ENCODE data around the gene HPSE2.

The HPSE2 gene

GRCh38 chr10:98628206-98628605, 607.4 kb downstream of the HPSE2 start:
- H3K36me3 ChIP-seq (ENCODE audit: insufficient read depth, low read length) = no peaks in the 10 kb centered on the region
- TF ChIP-seq EZH2 (IDR thresholded peaks at IDR 0.05) (no peak), POLR2AphosphoS5 (IDR thresholded peaks at IDR 0.05; ENCODE audit: borderline replicate concordance, low read depth, low read length) (no peak), FOXP2 (optimal IDR thresholded peaks at IDR 0.05; ENCODE audit: control extremely low read depth, extremely low read length, insufficient read depth) (no peak)
- DNase-seq (ENCODE audit: low read depth, low spot score) = no peak

GRCh38 chr10:98627711-98628110, 607.9 kb downstream of the HPSE2 start:
- H3K9ac ChIP-seq (ENCODE audit: insufficient read length) = no peak overlapping the region
- TF ChIP-seq EZH2 (IDR thresholded peaks at IDR 0.05) (no peak), FOXP2 (optimal IDR thresholded peaks at IDR 0.05; ENCODE audit: control extremely low read depth, extremely low read length, insufficient read depth) (no peak), POLR2AphosphoS5 (IDR thresholded peaks at IDR 0.05; ENCODE audit: borderline replicate concordance, low read depth, low read length) (no peak)
- no peak overlapping the region for H3K4me3 ChIP-seq
- no peak for DNase-seq (ENCODE audit: low read depth, low spot score)
- no peaks in the 10 kb centered on the region for H3K9me3 ChIP-seq (ENCODE audit: low read depth, low read length)
- H3K27ac ChIP-seq = no peak overlapping the region
- no peaks in the 10 kb centered on the region for H3K36me3 ChIP-seq (ENCODE audit: insufficient read depth, low read length)

More at GRCh38 chr10:98628206-98628605, 607.4 kb downstream of the HPSE2 start:
- no peak overlapping the region for H3K4me3 ChIP-seq
- no peaks in the 10 kb centered on the region for H3K9me3 ChIP-seq (ENCODE audit: low read depth, low read length)
- no peak overlapping the region for H3K27ac ChIP-seq
- H3K9ac ChIP-seq (ENCODE audit: insufficient read length) = no peak overlapping the region

- Histone ChIP-seq H3K36me3 (ENCODE audit: insufficient read depth, low read length) (no peaks in the 10 kb centered on the region), H3K27ac (no peak overlapping the region), H3K9me3 (ENCODE audit: low read depth, low read length) (no peaks in the 10 kb centered on the region), H3K9ac (ENCODE audit: insufficient read length) (no peak overlapping the region), H3K4me3 (no peak overlapping the region)
- no peak for DNase-seq (ENCODE audit: low read depth, low spot score)
- TF ChIP-seq FOXP2 (optimal IDR thresholded peaks at IDR 0.05; ENCODE audit: control extremely low read depth, extremely low read length, insufficient read depth) (no peak), EZH2 (IDR thresholded peaks at IDR 0.05) (no peak), POLR2AphosphoS5 (IDR thresholded peaks at IDR 0.05; ENCODE audit: borderline replicate concordance, low read depth, low read length) (no peak)
Observed at GRCh38 chr10:98624963-98625362, 610.7 kb downstream of the HPSE2 start.

DNA sequence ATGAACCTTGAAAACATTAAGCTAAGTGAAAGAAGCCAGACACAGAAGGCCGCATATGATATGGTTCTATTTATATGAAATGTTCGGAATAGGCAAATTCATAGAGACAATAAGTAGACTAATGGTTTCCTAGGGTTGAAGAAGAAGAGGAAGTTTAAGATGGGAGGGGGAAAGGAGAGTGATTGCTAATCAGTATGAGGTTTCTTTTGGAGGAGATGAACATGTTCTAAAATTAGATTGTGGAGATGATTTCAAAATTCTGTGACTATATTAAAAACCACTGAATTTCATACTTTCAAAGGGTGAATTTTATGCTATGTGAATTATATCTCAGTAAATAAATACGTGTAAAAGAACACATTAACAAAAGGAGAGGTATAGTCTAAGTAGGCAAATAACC, 612.5 kb downstream of the HPSE2 start:
- H3K27ac ChIP-seq = no peak overlapping the region
- H3K9me3 ChIP-seq (ENCODE audit: low read depth, low read length) = no peaks in the 10 kb centered on the region
- no peak overlapping the region for H3K4me3 ChIP-seq
- no peak for DNase-seq (ENCODE audit: low read depth, low spot score)
- no peaks in the 10 kb centered on the region for H3K36me3 ChIP-seq (ENCODE audit: insufficient read depth, low read length)
- TF ChIP-seq POLR2AphosphoS5 (IDR thresholded peaks at IDR 0.05; ENCODE audit: borderline replicate concordance, low read depth, low read length) (no peak), EZH2 (IDR thresholded peaks at IDR 0.05) (no peak), FOXP2 (optimal IDR thresholded peaks at IDR 0.05; ENCODE audit: control extremely low read depth, extremely low read length, insufficient read depth) (no peak)
- no peak overlapping the region for H3K9ac ChIP-seq (ENCODE audit: insufficient read length)

GRCh38 chr10:98621630-98622029, 614.0 kb downstream of the HPSE2 start:
- Histone ChIP-seq H3K9me3 (ENCODE audit: low read depth, low read length) (no peaks in the 10 kb centered on the region), H3K4me3 (no peak overlapping the region), H3K9ac (ENCODE audit: insufficient read length) (no peak overlapping the region), H3K27ac (no peak overlapping the region), H3K36me3 (ENCODE audit: insufficient read depth, low read length) (no peaks in the 10 kb centered on the region)
- TF ChIP-seq FOXP2 (optimal IDR thresholded peaks at IDR 0.05; ENCODE audit: control extremely low read depth, extremely low read length, insufficient read depth) (no peak), EZH2 (IDR thresholded peaks at IDR 0.05) (no peak), POLR2AphosphoS5 (IDR thresholded peaks at IDR 0.05; ENCODE audit: borderline replicate concordance, low read depth, low read length) (no peak)
- no peak for DNase-seq (ENCODE audit: low read depth, low spot score)

DNA sequence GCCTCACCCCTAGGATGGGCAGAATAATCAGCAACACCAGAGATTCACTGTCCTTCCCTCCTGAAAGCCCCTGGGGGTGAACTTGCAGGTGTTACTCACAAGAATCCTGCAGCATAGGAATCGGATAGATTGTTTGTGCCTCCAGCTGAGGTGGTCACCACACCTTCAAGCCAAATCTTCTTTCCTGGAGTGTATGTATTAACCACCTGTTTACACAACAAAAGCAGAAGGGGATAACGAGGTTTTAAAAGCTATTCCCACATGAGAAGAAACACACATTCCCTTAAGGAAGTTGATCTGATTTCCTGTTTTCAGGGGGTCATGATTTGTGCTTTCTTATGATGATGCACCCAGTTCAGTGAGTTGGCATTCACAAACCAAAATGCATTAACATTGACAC, 615.1 kb downstream of the HPSE2 start:
- Histone ChIP-seq H3K4me3 (no peak overlapping the region), H3K27ac (no peak overlapping the region), H3K9ac (ENCODE audit: insufficient read length) (no peak overlapping the region), H3K9me3 (ENCODE audit: low read depth, low read length) (no peaks in the 10 kb centered on the region), H3K36me3 (ENCODE audit: insufficient read depth, low read length) (no peaks in the 10 kb centered on the region)
- TF ChIP-seq EZH2 (IDR thresholded peaks at IDR 0.05) (no peak), FOXP2 (optimal IDR thresholded peaks at IDR 0.05; ENCODE audit: control extremely low read depth, extremely low read length, insufficient read depth) (no peak)
- DNase-seq (ENCODE audit: low read depth, low spot score) = no peak

DNA sequence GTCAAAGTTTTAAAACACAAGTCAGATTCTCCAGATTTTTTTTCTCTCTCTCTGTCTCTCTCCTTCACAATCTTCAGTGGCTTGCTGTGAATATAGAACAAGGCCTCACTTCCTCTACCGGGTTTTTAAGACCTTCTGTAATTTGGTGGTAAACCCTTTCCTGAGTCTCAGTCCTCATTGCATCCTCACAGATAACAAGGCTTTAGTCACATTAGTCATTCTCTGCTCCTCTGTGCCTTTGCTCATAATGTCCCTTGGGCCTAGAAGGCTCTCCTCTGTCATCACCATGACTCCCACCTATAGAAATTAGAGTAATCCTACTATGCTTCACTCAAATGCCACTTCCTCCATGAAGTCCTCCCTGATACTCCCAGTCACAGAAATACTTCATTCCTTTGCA, 616.2 kb downstream of the HPSE2 start:
- no peak for DNase-seq (ENCODE audit: low read depth, low spot score)
- TF ChIP-seq EZH2 (IDR thresholded peaks at IDR 0.05) = no peak
- TF ChIP-seq FOXP2 (optimal IDR thresholded peaks at IDR 0.05; ENCODE audit: control extremely low read depth, extremely low read length, insufficient read depth) = no peak
- no peak for TF ChIP-seq POLR2AphosphoS5 (IDR thresholded peaks at IDR 0.05; ENCODE audit: borderline replicate concordance, low read depth, low read length)
- H3K9ac ChIP-seq (ENCODE audit: insufficient read length) = no peak overlapping the region
- H3K36me3 ChIP-seq (ENCODE audit: insufficient read depth, low read length) = no peaks in the 10 kb centered on the region
- H3K27ac ChIP-seq = no peak overlapping the region
- H3K4me3 ChIP-seq = no peak overlapping the region
- no peaks in the 10 kb centered on the region for H3K9me3 ChIP-seq (ENCODE audit: low read depth, low read length)

GRCh38 chr10:98617906-98618520, 617.6 kb downstream of the HPSE2 start:
- no peak overlapping the region for H3K9ac ChIP-seq (ENCODE audit: insufficient read length)
- no peaks in the 10 kb centered on the region for H3K36me3 ChIP-seq (ENCODE audit: insufficient read depth, low read length)
- TF ChIP-seq POLR2AphosphoS5 (IDR thresholded peaks at IDR 0.05; ENCODE audit: borderline replicate concordance, low read depth, low read length) = no peak
- TF ChIP-seq FOXP2 (optimal IDR thresholded peaks at IDR 0.05; ENCODE audit: control extremely low read depth, extremely low read length, insufficient read depth) = no peak
- TF ChIP-seq EZH2 (IDR thresholded peaks at IDR 0.05) = no peak
- no peaks in the 10 kb centered on the region for H3K9me3 ChIP-seq (ENCODE audit: low read depth, low read length)
- H3K27ac ChIP-seq = no peak overlapping the region
- H3K4me3 ChIP-seq = no peak overlapping the region
- no peak for DNase-seq (ENCODE audit: low read depth, low spot score)

DNA sequence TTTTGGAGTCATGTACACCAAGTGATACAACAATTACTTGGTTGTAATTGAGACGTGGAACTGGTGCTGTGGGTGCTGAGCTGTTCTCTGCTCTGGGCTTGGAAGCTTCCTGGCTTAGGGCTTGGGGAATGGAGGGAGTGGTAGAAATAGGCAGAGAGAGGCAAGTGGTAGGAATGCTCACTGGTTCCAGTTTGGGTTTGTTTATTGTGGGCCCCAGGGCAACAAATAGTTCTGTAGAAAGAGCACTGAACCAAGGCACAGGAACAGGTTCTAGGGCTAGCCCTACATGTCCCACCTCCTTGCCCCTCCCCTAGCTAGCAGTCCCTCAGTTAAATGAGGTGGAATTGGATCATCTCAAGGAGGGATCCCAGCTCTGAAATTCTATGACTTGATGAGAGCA, 622.2 kb downstream of the HPSE2 start:
- H3K9ac ChIP-seq (ENCODE audit: insufficient read length) = no peak overlapping the region
- no peak overlapping the region for H3K4me3 ChIP-seq
- H3K27ac ChIP-seq = no peak overlapping the region
- H3K36me3 ChIP-seq (ENCODE audit: insufficient read depth, low read length) = no peaks in the 10 kb centered on the region
- TF ChIP-seq EZH2 (IDR thresholded peaks at IDR 0.05) (no peak), FOXP2 (optimal IDR thresholded peaks at IDR 0.05; ENCODE audit: control extremely low read depth, extremely low read length, insufficient read depth) (no peak), POLR2AphosphoS5 (IDR thresholded peaks at IDR 0.05; ENCODE audit: borderline replicate concordance, low read depth, low read length) (no peak)
- H3K9me3 ChIP-seq (ENCODE audit: low read depth, low read length) = no peaks in the 10 kb centered on the region
- no peak for DNase-seq (ENCODE audit: low read depth, low spot score)
